Chondrocyte (in vitro differentiated cells): ENCODE data around the gene C2orf69. TPM values are rescaled to one million over a fixed set of nuclear protein-coding genes. Genes with fewer than 3 reads are reported as not detected.

Experiments
- DNase-seq: peaks from one replicate; pipeline ENCODE4 v3.0.0; 2021; ENCODE audit warnings: mixed read lengths, low spot score
- H3K27ac Mint-ChIP-seq: one replicate; pipeline ENCODE4 v1.8.0; 2021; ENCODE audit warnings: mild to moderate bottlenecking, moderate library complexity, mixed read lengths; ENCODE audit not compliant: unreplicated experiment
- H3K27me3 Mint-ChIP-seq: 2 replicates; pipeline ENCODE4 v1.8.0; 2021; ENCODE audit warnings: low read depth, mixed read lengths
- H3K36me3 Mint-ChIP-seq: 2 replicates; pipeline ENCODE4 v1.8.0; 2021; ENCODE audit warnings: low read depth, mixed read lengths
- H3K4me1 Mint-ChIP-seq: 2 replicates; pipeline ENCODE4 v1.8.0; 2021; ENCODE audit warnings: low read depth, mild to moderate bottlenecking, mixed read lengths
- H3K4me3 Mint-ChIP-seq: one replicate; pipeline ENCODE4 v1.8.0; 2021; ENCODE audit warnings: mild to moderate bottlenecking, moderate library complexity, mixed read lengths; ENCODE audit not compliant: unreplicated experiment
- H3K9me3 Mint-ChIP-seq: 2 replicates; pipeline ENCODE4 v1.8.0; 2021; ENCODE audit warnings: low read depth, mixed read lengths
- total RNA-seq: library from RNA; stranded (reverse); gene quantifications from 3 replicates; pipeline ENCODE4 v1.2.1, GENCODE V29; 2021
- TF ChIP-seq, protein P1 (sequence below): fragments of 200-600 bp; sonication (generic); IDR thresholded peaks from 2 replicates; pipeline ENCODE4 v1.5.0; 2021; ENCODE audit warnings: antibody characterized with exemption, mild to moderate bottlenecking, moderate library complexity

The C2orf69 gene
- total RNA-seq, 1 donor from 2014 or later, result 9.8 TPM

DNA sequence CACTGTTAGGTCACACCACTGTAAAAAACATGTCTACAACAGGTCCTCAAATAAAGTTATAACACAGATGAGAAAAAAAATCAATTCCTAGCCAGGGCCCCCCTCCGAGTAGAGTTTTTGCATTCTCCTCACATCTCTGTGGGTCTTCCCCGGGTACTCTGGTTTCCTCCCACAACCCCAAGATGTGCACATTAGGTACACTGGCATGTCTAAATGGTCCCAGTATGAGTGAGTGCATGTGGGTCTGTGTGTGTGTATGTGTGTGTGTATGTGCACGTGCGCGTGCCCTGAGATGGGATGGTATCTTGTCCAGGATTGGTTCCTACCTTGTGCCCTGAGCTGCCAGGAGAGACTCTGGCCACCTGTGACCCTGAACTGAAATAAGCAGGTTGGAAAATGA is 39.3 kb downstream of the C2orf69 start:
- no peaks in the 10 kb centered on the region for H3K27me3 Mint-ChIP-seq
- H3K9me3 Mint-ChIP-seq, result no peaks in the 10 kb centered on the region
- TF ChIP-seq, protein P1, sequence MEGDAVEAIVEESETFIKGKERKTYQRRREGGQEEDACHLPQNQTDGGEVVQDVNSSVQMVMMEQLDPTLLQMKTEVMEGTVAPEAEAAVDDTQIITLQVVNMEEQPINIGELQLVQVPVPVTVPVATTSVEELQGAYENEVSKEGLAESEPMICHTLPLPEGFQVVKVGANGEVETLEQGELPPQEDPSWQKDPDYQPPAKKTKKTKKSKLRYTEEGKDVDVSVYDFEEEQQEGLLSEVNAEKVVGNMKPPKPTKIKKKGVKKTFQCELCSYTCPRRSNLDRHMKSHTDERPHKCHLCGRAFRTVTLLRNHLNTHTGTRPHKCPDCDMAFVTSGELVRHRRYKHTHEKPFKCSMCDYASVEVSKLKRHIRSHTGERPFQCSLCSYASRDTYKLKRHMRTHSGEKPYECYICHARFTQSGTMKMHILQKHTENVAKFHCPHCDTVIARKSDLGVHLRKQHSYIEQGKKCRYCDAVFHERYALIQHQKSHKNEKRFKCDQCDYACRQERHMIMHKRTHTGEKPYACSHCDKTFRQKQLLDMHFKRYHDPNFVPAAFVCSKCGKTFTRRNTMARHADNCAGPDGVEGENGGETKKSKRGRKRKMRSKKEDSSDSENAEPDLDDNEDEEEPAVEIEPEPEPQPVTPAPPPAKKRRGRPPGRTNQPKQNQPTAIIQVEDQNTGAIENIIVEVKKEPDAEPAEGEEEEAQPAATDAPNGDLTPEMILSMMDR, result no peak
- DNase-seq, result no peak
- H3K36me3 Mint-ChIP-seq, result peaks cover 9% of the 10 kb centered on the region
- H3K27ac Mint-ChIP-seq, result no peak overlapping the region
- H3K4me3 Mint-ChIP-seq, result no peak overlapping the region
- H3K4me1 Mint-ChIP-seq, result peaks cover 30% of the 10 kb centered on the region

DNA sequence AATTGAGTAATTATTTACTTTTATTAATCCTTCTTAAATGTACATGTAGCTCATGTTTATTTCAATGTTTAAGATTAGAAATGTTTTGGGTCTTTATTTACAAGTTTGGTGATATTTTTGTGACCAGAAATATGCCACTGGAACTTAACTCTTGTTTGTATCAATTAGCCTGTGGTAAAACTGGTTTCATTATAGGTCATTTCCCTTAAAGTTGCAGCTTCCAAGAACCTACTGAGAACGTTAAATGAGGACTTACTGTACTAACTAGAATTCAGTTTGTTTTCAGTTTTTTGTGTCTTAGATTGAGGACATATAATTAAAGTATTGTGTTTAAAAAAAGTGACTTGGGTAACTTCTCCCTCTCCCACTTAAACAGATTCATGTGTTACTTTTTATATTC is 39.9 kb downstream of the C2orf69 start:
- peaks cover 7% of the 10 kb centered on the region for H3K36me3 Mint-ChIP-seq
- no peaks in the 10 kb centered on the region for H3K27me3 Mint-ChIP-seq
- H3K9me3 Mint-ChIP-seq, result no peaks in the 10 kb centered on the region
- TF ChIP-seq, protein P1, result no peak
- H3K4me3 Mint-ChIP-seq, result no peak overlapping the region
- no peak overlapping the region for H3K27ac Mint-ChIP-seq
- DNase-seq, result no peak
- peaks cover 26% of the 10 kb centered on the region for H3K4me1 Mint-ChIP-seq

DNA sequence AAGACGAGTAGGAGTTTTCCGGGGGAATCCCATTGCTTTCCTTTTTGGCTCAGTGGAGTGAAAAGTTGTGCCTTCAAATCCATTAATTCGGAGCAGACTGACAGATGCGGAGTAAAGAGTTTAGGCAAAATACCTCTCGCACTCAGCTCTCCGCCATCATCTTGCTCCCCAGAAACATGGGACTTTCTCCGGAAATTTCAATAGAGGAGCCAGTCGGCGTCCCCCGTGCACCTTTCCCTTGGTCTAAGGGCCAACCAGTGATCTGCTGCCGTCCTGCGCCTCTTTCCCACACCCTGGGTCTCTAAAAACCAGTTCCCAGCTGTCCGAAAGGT is 43.9 kb downstream of the C2orf69 start:
- Mint-ChIP-seq H3K9me3 (no peaks in the 10 kb centered on the region), H3K4me3 (peak overlapping the region; percentile 99), H3K36me3 (peaks cover 2% of the 10 kb centered on the region), H3K27ac (peak overlapping the region; percentile 99), H3K4me1 (peaks cover 42% of the 10 kb centered on the region), H3K27me3 (no peaks in the 10 kb centered on the region)
- TF ChIP-seq, protein P1, result no peak
- DNase-seq, result no peak

DNA sequence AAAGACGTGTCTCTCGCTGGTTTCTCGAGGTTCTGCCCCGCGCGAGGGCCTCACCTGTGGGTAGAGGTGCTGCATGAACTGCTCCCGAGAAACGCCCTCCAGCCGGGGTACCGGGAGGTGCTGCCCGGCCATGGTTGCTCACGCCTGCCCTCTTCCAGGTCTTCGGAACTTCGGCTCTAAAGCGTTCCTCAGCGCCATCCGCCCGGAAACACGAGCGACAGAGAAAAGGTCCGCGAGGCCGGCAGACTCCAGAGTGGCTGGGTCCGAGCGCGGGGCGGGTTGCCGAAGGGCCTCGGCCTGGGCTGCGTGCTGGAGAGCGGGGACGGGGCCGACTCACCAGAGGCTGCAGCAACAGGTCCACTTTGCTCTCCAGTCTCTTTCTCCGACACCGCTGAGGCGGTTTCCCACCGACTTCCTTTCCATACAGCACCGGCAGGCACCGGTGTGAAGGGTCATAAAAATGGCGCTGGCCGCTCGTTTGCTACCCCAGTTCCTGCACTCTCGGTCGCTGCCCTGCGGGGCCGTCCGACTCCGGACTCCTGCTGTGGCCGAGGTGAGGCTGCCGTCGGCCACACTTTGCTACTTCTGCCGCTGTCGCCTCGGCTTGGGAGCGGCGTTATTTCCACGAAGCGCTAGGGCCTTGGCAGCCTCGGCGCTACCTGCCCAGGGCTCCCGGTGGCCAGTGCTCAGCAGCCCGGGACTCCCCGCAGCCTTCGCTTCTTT is 44.4 kb downstream of the C2orf69 start, which contains the start of the genes MAIP1 and TYW5:
Gene MAIP1, plus strand, starts transcription at position 244 of the 723 bp plus-strand sequence. Its CDS starts 217 bp downstream, at position 461.
Gene TYW5, minus strand, starts transcription at position 153 of the 723 bp plus-strand sequence. Its CDS starts 21 bp downstream, at position 132.
- peak within 1 kb of the TSS; percentile 99 for H3K4me3 Mint-ChIP-seq
- peaks cover 2% of the 10 kb centered on the region for H3K36me3 Mint-ChIP-seq
- H3K4me1 Mint-ChIP-seq, result peaks cover 42% of the 10 kb centered on the region
- no peaks in the 10 kb centered on the region for H3K27me3 Mint-ChIP-seq
- TF ChIP-seq, protein P1, result peak; percentile 65
- H3K27ac Mint-ChIP-seq, result peak within 1 kb of the TSS; percentile 99
- DNase-seq, result peak; percentile 95
- no peaks in the 10 kb centered on the region for H3K9me3 Mint-ChIP-seq

DNA sequence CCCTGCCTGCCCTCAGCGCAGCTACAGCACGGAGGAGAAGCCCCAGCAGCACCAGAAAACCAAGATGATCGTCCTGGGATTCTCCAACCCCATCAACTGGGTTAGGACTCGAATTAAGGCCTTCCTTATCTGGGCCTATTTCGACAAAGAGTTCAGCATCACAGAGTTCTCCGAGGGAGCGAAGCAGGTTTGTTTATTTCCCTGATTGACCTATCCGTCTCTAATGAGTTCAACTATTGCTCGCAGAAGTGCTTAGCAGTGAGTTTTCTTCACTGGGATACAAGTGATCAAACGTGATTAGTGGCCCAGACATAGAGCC is 44.9 kb downstream of the C2orf69 start:
- TF ChIP-seq, protein P1, result no peak
- Mint-ChIP-seq H3K36me3 (peaks cover 2% of the 10 kb centered on the region), H3K9me3 (no peaks in the 10 kb centered on the region), H3K27me3 (no peaks in the 10 kb centered on the region), H3K4me1 (peaks cover 42% of the 10 kb centered on the region), H3K27ac (peak overlapping the region; percentile 99), H3K4me3 (peak overlapping the region; percentile 99)
- DNase-seq, result no peak
